Measurements from ENCODE around the gene IFNK.
A peak's percentile ranks its signal among the peaks of the same experiment; 100 is the strongest.

IFNK gene

DNA sequence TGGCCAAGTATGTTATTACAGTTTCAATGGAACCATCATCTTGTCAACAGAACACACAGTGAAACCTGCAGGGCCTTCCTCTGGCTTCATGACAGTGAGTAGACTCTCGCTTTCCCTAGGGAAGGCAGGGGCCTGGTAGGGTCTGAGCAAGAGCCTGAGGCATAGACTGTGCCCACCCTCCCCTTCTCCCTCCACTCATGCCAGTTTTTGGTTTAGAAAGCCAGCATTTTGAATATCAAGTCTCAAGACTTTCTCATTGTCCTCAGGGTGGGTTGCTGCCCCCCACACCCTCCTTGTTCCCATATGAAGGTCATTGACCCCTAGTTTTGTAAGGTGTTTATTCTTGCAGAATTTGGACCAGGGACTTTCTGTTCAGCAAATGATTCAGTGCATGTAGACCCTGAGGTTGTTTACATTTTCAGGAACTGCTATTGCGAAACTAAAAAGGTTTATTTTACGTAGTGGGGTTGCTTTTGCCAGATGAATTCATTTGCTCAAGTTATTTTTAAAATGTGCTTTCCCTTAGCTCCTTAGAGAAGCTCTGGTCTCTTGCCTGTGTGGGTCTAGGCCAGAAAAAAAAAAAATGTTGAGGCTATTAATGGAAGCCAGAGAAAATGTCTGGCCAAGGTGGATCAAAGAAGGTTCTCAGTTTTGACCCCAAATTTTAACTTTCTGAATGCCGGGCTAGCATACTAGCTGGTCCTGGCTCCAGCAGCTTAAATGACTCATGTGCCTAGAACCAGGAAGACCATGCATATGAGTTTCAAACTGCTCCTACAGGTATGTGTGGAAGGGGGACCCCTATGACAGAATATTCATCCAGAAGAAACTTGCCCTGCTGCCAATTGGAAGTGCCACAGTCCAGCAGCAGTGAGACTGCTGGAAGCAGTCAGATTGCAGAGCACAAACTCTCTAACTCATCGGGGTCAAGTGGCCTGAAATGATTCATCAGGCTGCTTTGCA, 15.7 kb downstream of the IFNK start:
- no peak for DNase-seq

DNA sequence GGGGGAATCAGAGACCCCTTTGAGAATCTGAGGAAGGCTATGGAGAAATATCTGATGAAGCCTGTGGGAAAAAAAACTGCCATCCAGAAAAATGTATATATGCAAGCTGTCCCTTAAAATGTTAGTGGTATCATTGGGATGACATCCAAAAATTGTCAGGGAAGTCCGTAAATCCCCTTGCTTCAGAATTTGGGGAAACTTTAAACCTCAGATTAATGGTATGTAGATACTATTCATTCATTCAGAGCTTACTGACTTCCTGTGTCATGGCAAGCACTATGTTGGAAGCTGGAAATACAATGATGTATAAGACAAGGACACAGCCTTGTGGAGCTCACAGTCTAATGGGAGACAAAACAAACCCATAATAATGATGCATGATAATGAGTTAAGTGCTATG, 16.4 kb downstream of the IFNK start:
- no peak for DNase-seq

DNA sequence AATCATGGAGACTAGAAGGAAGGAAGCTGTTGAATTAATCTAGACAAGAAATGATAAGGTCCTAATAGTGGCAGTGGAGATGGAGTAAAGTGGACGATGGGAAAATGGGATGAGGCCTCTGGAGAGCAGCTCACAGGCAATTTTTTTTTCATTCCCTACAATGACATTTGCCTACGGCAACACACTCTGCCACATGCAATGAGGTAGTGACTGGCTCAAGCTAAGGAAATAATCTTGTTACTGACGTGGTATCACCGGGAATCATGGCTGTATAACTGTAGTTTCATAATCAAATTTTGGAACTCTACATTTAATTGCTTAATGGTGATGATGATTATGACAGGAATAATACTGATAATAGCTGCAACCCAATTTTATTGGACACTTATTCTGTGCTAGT, 17.6 kb downstream of the IFNK start:
- DNase-seq, result no peak

DNA sequence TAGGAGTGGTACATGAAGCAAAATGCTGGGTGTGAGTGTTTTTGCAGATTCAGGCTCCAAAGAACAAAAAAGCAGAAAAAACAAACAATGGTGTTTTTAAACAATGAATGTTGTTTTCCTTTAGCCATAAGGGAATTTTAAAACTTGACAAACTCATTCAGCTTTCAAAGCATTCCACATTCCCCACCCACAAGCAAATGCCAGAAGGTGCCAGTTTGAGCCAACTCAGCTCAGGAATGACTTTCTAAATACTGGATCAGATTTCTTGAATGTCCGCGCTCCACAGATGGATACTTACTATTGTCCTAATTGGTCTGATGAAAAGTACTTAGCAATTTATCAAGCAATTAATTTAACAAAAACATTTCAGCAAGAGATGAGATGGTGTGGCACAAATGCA, 18.4 kb downstream of the IFNK start:
- DNase-seq, result no peak

DNA sequence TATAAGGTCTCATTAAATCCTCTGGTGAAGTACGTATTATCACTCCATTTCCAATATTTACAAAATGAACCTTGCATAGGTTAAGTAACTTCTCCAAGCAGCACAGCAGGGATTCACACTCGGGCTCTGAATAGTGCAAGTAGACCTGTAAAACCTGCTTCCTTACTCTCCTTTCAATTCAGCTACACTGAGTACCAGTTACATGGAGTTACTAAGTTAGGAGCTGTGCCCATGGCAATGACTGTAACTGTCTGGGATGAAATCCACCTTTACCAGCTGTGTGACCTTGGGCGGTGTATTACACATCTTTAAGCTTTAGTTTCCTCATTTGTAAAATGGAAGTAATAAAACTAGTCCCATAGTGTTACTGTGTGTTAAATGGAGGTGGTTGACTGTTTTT, 21.4 kb downstream of the IFNK start:
- DNase-seq, result no peak

DNA sequence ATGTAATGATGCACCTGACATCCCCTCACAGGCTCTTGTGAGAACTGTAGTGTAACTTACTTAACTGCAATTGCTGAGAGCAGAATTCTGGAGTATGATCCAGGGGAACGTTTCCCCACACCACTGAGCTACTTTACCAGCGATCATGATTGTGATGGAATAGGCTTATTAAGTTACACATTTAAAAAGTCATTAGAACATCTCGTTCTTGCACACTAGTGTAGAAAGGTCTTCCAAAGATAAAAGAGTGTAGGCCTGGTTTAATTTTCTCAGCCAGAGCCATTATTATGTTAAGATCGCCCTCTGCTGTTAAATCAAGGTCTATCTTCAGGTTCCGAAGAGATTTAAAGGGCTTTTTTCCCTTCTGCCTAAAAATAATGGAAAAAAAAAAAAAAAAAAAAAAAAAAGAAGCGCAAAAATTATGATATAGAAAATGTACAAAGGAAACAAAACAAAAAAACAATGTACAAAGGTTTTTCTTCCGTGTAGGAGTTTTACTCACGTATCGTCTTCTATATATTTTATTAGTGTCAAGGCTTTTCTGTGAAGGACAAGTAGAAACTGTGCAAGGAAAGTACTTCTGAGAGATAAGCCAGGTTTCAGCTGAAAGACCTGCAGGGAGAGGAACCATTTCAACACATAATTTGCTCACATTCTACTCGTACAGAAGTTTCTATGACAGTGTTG, 24.1 kb downstream of the IFNK start:
- DNase-seq, result peak; percentile 61

DNA sequence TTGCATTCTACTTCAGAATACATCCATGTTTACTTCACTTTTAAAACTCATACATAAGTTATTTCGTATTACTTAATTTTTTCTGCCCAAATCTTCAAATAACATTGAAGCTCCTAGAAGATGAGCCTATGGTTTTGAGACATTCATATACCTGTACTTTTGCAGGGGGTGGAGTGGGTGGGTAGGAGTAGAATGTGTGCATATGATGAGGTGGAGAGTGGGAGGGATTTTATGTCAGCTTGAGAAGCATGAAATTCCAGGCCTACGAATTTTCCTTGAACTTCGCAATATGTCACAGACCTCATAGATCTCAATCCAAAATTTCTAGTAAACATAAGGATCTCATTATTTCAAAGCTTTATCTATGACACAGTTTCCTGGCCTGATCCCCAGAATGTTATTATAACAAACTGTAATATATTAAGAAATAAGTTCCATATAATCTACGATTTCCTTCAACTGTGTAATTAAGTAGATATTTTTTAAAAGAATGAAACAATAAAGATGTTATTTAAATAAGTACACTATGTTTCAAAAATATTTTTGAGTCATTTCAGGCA, 25.2 kb downstream of the IFNK start:
- no peak for DNase-seq

DNA sequence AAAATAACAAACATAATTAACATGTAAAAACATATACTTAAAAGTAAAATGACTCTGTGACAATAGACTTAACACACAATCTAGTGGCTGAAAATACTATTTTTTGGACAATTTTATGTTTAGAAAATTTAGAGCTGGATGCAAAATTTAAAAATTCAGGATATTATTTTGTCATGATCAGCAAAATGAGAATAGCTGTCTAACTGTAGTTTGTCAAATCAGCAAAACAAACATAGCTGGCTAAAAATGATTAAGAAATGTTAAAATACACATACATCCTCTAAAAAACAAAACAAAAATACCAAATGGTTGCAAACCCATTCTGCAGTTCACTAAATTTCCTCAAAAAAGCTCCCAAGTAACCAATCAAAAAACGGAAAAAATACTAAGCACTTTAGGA, 30.6 kb downstream of the IFNK start:
- no peak for DNase-seq

DNA sequence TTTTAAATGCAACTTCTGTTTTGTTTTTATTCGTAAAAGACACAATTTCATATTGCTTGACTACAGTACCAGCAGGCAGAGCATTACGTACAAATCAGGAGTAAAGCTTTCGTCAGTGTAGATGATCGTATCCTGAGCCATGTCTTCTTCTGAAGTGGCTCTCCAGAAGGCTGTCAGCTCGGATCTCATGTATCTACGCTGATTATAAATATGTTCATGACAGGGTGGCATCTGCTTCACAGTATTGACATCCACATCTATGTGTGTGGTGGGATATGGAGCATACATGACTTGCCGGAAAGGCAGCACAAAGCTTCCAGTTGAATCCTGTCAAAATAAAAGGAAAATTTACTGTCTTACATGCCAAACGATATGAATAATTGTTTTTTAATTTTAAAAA, 32.4 kb downstream of the IFNK start:
- no peak for DNase-seq

DNA sequence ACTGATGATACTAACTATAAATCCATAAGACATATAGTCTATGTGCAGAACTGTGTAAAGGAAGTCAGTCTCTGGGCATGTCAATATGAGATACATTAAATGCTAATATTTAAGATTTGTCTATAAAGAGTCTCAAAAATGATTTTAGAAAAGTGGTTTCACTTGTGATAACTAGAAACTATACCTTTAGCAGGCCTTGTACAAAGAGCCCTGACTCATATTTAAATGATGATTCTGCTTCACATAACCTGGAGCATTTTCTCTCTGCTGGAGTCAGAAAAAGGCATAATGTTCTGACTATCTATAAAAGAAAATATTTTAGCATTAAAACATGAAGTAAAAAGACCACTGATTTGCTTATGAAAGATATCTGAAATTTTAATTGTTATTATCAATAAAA, 34.2 kb downstream of the IFNK start:
- DNase-seq, result no peak

DNA sequence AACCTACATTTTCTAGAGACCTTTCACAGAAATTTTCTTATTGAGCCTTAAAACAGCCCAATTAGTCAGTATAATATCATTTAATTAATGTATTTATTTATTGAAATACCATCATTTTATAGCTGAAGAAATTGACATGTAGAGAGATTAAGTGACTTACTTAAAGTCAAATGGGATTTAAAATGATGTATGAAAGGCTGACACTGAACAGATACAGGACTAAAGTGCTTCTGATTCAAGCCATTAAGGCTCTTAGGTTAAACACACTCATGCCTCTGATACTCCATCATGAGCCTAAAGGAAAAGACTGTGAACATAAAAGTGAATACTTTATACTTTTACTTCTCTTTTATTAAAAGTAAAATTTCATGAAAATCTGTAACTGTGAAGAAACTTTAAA, 36.4 kb downstream of the IFNK start:
- no peak for DNase-seq

DNA sequence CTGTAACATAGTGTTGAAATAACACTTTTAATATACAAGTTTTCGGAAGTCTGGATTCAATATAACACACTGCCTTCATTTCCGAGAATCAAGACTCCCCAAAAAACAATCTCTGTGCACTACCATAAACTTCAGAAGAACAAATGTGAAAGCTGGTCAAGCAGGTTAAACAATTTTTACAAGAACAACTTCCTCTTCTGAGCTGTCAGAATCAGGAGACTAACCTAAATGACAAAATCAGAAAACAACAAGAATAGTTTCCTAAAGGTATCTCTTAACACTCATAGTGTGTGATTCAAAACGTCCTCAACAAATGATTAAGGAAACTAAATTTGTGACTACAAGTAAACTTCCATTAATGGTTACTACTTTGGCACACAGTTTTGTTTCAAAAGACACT, 37.6 kb downstream of the IFNK start:
- no peak for DNase-seq

DNA sequence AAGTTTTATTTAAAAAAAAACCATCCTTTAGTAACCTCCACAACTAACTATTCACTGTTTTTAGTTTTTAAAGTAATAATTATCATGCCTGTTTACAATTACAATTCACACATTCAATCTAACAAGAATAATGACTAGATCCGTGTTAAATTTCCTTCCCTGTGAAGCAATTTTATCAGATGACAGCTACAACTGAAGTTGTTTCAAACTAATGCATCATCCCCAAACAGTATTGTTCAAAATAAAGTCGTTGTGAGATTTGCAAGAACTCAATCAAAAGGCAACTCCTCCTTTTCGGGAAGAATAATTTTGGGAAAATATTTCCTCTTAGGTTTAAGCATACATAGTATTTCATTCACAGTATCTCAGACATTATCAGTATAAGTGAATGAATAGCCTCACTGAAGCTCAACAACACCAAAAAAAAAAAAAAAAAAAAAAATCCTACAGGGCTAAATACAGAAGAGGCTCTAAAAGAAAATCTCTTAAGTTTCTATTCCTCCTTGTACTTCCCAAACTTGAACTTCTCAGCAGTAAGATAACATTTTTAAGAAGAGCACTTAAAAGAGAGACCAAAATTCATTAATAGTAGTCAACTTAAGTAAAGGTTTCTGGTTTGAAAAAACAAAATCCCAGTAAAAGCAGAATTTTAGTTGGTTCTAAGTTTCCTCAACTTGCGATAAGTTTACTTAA, 39.8 kb downstream of the IFNK start:
- no peak for DNase-seq

DNA sequence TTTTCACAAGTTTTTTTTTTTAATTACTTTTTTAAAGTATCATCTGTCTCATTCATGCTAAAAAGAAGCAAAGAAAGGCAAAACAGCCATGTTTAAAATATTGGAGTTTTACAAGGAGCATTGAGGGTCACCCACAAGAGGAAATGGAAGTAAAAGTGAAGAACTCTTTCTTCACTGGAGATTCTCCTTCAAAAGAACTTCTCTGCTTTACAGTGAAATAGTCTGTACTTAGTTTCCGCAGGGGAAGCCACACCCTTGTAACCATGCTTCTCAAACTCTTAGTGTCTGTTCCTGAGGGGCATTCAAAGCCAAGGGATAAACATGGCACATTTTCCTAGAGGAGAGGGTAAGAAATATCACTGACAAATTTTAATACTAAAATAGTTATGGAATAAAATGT, 40.6 kb downstream of the IFNK start:
- no peak for DNase-seq

DNA sequence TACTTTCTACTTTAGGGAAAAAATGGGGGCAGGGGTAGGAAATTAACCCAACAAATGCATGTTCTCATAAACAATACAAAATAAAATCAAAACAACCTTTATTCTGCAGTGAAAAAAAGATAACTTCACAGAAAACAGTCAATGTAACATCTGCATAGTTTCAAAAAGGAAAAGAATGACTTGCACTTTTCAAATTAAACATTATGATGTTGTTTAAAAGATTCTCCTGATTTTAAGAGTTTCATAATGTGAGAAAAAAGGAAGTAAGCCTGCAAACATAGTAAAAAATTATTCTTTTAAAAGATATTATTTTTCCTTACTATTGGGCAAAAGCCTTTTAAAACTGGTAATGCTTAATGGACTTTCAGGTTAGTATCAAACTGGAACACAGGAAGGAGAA, 41.6 kb downstream of the IFNK start:
- DNase-seq, result no peak

DNA sequence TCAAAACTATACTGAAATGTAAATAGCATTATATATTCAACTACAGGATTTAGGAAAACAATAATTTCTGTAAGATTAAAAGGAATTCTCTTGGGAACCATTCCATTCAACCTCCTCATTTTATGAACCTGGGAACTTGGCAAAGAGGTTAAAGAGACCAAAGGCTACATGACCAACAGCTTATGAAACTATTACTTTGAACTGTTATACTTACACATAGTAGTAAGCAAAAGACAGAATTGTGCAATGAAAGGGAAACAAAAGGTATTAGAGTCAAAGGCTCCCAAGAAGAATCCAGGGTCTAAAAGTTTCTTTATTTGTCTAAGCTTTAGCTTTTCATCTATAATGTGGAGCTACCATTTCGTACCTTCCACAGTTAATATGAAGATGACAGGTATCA, 42.0 kb downstream of the IFNK start:
- DNase-seq, result no peak

DNA sequence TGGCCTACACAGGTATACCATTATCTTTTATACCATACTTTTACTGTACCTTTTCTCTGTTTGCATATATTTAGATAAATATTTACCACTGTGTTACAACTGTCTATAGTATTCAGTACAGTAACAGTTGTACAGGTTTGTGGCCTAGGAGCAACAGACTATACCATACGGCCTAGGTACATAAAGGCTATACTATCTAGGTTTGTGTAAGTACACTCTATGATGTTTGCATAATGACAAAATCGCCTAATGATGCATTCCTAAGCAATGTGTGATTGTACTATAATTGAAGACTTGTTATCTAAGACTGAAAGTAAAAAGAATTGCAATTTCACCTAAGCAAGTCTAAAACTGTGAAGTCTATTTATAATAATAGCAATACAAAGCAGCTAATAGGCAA, 45.3 kb downstream of the IFNK start:
- no peak for DNase-seq

DNA sequence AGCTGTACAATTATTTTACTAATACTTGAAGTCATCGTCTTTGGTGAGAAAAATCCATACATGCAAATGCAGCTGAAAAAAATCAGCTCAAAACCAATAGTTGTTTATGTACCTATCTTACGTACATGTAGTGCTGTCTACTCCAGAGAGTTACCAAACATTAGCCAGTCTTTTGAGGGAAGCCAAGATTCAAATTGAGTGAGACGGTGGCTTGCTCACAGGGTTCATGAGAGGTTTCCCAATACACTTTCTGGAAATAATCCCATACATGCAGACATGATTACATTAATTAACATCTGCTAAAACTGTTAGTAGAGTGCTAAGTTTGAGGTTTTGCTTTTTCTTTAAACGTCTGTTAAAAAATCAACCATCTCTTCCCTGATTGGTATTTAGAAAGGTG, 46.9 kb downstream of the IFNK start:
- DNase-seq, result no peak

DNA sequence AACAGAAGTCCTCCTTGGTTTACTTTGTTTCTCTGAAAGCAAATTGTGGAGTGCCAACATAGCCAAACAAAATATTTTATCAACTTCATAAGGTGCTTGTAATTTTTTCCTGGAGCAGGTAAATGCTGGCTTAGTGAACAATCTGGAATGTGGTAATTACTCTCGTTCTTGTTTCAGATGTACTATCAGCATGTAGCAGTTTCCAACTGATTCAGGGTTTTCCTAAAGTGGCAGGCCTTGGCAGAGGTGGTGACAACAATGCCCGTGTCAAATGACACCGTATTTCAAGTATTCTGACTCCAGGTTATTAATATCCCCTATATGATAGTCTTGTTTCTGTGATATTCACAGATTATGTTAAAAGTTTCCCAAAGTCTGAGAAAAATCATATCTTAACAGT, 48.0 kb downstream of the IFNK start:
- DNase-seq, result no peak

DNA sequence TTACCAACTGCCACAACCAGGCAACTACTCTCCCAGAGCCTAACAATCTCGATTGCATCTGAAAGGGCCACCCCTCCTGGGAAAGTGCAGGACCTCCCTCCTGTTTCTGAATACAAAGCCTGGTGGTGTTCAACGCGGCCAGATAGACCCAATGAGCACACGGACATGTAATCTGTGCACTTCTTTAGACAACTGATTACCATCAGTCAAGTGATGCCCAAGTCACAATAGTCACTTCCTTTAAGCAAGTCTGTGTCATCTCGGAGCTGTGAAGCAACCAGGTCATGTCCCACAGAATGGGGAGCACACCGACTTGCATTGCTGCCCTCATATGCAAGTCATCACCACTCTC, 48.5 kb downstream of the IFNK start:
- no peak for DNase-seq

DNA sequence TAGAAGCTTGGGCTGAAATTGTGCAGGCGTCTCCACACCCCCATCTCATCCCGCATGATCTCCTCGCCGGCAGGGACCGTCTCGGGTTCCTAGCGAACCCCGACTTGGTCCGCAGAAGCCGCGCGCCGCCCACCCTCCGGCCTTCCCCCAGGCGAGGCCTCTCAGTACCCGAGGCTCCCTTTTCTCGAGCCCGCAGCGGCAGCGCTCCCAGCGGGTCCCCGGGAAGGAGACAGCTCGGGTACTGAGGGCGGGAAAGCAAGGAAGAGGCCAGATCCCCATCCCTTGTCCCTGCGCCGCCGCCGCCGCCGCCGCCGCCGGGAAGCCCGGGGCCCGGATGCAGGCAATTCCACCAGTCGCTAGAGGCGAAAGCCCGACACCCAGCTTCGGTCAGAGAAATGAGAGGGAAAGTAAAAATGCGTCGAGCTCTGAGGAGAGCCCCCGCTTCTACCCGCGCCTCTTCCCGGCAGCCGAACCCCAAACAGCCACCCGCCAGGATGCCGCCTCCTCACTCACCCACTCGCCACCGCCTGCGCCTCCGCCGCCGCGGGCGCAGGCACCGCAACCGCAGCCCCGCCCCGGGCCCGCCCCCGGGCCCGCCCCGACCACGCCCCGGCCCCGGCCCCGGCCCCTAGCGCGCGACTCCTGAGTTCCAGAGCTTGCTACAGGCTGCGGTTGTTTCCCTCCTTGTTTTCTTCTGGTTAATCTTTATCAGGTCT, 49.0 kb downstream of the IFNK start, which contains the start of gene C9orf72:
C9orf72 (minus strand) TSS at position 564 of the 716 bp plus-strand sequence. CDS start 6,361 bp downstream, outside the sequence.
- peak; percentile 49 for DNase-seq
